CD4-positive, alpha-beta T cell treated with Interleukin-1 beta for 1 hour (primary cell): ENCODE data around the gene PTPN21.
"Not testable (repeated sequence)": the region's sequence is repeated elsewhere in the genome, so short reads cannot be mapped to it uniquely, and the experiment has no call there.

Source experiments
- DNase-seq, 2 donors: peaks; one replicate each; pipeline ENCODE4 v3.0.0-alpha.2; 2020 to 2022

The PTPN21 gene

GRCh38 chr14:88551094-88551870 lies 3.5 kb downstream of the PTPN21 start:
- DNase-seq: peak; percentile 42 to 44

GRCh38 chr14:88550078-88550477 lies 4.7 kb downstream of the PTPN21 start:
- DNase-seq: no peak

DNA sequence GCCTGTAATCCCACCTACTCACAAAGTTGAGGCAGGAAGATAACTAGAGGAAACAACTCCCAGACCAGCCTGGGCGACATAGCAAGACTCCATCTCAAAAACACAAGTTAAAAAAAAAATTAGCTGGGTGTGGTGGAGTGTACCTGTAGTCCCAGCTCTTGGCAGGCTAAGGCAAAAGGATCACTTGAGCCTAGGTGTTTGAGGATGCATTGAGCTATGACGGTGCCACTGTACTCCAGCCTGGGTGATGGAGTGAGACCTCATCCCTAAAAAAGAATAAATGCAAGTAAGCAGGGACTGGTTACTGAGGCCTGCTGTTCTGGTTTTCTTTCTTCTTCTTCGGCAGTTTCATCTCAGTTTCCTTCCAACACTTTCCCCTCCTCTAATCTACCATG lies 7.4 kb downstream of the PTPN21 start:
- DNase-seq: no peak

DNA sequence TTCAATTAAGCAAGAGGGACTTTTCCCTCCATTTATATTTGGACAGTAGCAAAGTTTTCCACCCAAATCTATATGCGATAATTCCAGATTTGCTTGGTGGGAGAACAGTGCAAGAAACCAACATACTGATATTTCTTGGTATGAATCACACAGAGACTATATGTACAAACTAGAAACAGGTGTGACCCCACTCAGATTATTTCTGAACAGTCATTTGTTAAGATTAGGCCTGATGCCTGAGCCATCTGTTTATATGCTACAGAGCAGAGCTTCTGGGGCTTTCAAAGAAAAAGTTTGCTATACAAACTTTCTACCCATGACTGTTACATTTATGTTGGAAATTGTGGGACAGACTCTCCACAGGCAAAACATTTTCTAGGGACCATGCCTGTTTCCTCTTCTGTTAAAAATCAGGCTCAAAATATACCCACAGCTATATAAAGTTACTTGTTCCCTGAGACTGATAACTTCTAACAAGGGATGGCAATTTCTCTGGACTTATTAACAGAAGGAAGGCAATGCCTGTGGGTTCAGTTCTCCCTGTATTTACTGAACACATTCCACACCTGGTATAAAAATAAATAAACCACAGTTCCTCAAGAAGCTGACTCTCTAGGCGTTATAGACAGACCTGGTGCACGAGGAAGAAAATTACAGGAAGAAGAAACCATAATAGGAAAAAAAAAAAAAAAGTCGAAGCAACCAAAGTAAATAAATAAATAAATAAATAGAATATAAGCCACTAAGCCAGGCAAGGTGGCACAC lies 8.0 kb downstream of the PTPN21 start:
- DNase-seq: no peak

DNA sequence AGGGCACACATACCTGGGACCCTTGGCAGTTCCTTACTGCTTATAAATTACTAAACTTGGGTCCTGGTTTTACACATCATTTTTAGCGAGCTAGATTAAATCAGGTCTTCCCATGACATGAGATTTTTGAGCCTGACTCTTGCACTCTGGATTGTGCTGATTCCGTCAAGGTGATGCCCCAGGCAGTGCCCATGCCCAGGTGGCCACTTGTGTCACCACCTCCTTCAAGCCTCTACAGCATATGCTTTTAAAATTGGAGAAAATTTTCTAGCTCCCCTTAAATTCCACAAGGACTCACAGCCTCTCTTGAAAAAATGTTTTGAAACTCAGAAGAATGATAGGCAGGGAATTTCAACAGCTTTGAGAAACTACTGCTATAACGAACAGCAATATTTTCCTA lies 9.6 kb downstream of the PTPN21 start:
- no peak for DNase-seq

DNA sequence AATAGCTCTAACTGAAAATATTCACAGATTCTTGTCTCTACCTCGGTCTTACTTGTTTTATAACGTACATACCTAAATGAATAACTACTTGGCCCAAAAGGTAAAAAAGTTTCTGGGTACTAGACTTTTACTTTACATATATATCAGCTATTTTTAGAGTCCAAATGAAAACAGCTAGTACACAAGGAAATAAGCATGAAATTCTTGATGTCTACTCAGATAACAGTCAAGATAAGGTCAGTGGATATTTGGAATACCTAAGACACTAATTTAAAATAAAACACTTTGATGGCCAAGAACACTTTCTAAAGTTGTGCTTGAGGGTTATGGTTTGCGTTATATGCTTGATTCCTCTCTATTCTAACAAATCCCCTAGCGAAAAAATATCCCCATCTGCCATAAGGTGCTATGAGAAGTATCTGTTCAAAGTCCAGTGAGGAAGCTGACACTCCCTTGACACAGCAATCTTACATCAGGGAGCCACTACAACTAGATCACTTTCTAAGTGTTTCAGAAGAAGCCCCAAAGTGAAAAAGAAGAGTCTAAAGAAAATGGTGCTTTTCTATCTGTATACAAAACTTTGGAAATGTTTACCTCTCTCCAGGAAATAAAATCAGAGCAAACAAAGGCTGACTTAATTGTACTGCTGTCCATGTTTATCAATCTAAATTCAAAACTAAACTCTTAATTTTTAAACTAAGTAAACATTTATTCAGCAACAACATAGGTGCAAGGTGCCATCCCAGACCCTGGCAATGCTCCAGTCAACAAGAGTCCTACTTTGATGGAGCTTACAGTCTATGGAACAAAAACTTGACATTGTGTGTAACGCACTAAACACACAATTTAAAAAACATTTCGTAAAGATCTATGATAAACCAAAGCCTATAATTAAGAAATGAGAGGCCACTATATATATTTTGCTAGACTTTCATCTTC lies 11.7 kb downstream of the PTPN21 start:
- DNase-seq: no peak

GRCh38 chr14:88541324-88541723 lies 13.5 kb downstream of the PTPN21 start:
- no peak for DNase-seq

- no peak for DNase-seq
Measured at GRCh38 chr14:88535813-88536212, 19.0 kb downstream of the PTPN21 start.

DNA sequence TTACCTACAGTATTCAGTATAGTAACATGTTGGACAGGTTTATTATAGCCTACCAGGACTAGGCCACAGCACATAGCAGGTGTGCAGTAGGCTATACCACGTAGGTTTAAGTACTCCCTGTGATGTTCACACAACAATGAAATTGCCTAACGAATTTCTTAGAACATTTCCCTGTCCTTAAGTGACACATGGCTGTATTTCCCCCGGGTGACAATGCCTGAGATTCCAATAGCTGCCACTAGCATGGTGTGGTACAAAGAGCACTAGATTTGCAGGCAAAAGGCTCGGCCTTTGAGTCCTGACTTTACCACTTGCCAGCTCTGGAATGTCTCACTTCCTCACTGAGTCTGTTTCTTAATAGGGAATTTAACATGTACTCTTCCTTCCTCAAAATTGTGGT lies 19.7 kb downstream of the PTPN21 start:
- DNase-seq: no peak

DNA sequence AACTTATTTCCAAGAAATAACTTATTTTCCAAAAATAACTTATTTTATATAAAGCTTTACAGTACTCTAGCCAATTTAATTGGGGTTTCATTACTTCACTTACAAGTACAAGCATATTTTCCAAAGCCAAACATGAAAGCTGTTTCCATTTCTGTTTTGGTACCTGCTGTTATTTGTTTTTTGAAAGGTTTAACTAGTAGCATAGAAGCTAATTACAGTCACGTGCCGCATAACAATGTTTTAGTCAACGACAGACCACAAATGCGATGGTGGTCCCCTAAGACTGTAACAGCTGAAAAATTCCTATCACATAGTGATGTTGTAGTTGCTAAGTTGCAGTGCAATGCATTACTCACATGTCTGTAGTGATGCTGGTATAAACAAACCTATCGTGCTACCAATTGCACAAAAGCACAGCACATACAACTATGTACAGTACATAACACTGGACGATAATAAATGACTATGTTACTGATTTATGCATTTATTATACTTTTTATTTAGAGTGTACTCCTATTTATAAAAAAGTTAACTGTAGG lies 21.7 kb downstream of the PTPN21 start:
- DNase-seq: no peak

GRCh38 chr14:88529889-88530288 lies 24.9 kb downstream of the PTPN21 start:
- not testable (repeated sequence) for DNase-seq

- DNase-seq: no peak
Measured at GRCh38 chr14:88522393-88522792, 32.4 kb downstream of the PTPN21 start.

DNA sequence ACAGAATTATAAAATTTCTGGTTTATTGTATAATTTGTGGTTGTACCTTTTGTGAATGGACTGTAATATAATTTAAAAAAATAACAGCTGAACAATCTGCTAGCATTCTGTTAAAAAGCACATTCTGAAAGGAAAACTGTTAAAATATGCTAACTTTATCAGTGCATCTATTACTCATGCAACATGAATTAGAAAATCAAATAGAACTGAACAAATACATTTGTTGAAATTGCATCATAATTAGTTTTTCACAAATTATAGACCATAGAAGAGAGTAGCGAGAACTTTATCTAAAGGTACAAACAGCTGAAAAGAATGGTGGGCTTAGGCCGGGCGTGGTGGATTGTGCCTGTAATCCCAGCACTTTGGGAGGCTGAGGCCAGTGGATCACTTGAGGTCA lies 33.0 kb downstream of the PTPN21 start:
- DNase-seq: no peak

GRCh38 chr14:88519907-88520306 lies 34.9 kb downstream of the PTPN21 start:
- no peak for DNase-seq

DNA sequence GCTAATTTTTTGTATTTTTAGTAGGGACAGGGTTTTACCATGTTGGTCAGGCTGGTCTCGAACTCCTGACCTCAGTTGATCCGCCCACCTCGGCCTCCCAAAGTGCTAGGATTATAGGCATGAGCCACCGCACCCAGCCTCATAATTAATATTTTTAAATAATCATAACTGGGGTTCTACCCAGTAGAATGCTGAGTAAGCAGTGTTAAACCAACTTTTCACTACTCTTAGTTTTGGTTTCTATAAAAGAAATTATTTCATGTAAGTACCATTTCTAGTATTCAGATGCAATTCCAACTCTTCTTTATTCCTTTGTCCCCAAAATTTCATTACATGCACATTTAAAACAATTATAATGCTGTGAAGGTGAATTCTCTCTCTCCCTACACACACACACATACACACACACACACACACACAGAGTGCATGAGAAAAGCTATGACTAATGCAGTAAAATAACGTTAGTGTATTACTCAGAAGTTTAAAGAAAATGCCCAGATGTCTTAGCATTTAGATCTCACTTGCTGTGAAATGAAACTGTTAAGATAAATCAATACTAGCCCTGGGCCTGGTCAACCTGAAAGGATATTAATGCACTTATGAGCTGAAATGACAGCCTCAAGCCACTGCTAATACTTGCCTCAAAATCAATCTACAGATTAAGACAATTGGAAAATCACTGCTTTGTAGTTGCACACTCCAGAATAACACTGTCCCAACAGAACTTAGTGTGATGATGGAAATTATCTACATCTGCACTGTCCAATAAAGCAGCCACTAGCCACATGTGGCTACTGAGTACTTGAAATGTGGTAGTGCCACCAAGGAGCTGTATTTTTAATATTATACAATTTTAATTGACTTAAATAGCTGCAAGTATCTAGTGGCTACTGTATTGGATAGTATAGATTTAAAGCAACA lies 36.0 kb downstream of the PTPN21 start:
- DNase-seq: no peak

- DNase-seq: no peak
Measured at GRCh38 chr14:88516861-88517357, 37.9 kb downstream of the PTPN21 start.

- DNase-seq: no peak
Measured at GRCh38 chr14:88515499-88516221, 39.1 kb downstream of the PTPN21 start.

DNA sequence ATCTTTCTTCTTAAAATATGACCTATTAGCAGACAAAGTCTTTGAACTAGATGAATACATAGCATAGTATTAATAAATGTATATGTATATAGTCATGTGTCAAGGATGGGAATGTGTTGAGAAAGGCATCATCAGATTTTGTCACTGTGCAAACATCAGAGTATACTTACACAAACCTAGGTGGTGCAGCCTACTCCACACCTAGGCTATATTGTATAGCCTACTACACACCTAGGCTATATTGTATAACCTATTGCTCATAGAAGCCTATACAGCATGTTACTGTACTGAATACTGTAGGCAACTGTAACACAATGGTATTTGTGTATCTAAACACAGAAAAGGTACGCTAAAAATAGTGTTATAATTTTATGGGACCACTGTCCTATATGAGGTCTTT lies 47.6 kb downstream of the PTPN21 start:
- DNase-seq: no peak

- DNase-seq: no peak
Measured at GRCh38 chr14:88505621-88506020, 49.2 kb downstream of the PTPN21 start.

- no peak for DNase-seq
Measured at GRCh38 chr14:88504602-88505001, 50.2 kb downstream of the PTPN21 start.
